B cell (primary cell): ENCODE results near the gene API5.

Source experiments
- CTCF ChIP-seq: fragments of 200-600 bp; IDR thresholded peaks from one replicate; pipeline ENCODE4 v1.8.0; 2022; ENCODE audit warnings: antibody characterized with exemption, mild to moderate bottlenecking
- EZH2 ChIP-seq: IDR thresholded peaks from 2 replicates; pipeline ENCODE4 v1.6.1; 2012; ENCODE audit warnings: borderline replicate concordance, low read depth, mild to moderate bottlenecking, moderate library complexity, low read length; ENCODE audit not compliant: insufficient read depth, poor library complexity, severe bottlenecking

GRCh38 chr11:43376594-43376993, 64.8 kb downstream of the API5 start:
- TF ChIP-seq CTCF: no peak
- TF ChIP-seq EZH2: no peak
